HG03457 (cell line): ENCODE results near the gene MAPK8IP2.
"Not testable (repeated sequence)": the region's sequence is repeated elsewhere in the genome, so short reads cannot be mapped to it uniquely, and the experiment has no call there.

Experiments used
- ATAC-seq: cut with Tn5 transposase; IDR thresholded peaks from one replicate; pipeline ENCODE4 v1.9.1; 2021; ENCODE audit warnings: moderate number of reproducible peaks; ENCODE audit not compliant: unreplicated experiment

MAPK8IP2 gene

GRCh38 chr22:50633086-50633485, 32.5 kb downstream of the MAPK8IP2 start:
- no peak for ATAC-seq

GRCh38 chr22:50633771-50634170, 33.2 kb downstream of the MAPK8IP2 start:
- no peak for ATAC-seq

- ATAC-seq = no peak
Measured at GRCh38 chr22:50635591-50635990, 35.0 kb downstream of the MAPK8IP2 start.

GRCh38 chr22:50640296-50640695, 39.7 kb downstream of the MAPK8IP2 start:
- not testable (repeated sequence) for ATAC-seq

GRCh38 chr22:50640857-50641647, 40.5 kb downstream of the MAPK8IP2 start:
- ATAC-seq = no peak

- ATAC-seq = no peak
Measured at GRCh38 chr22:50641696-50642607, 41.4 kb downstream of the MAPK8IP2 start.

GRCh38 chr22:50643021-50643820, 42.6 kb downstream of the MAPK8IP2 start:
- not testable (repeated sequence) for ATAC-seq

- ATAC-seq = not testable (repeated sequence)
Measured at GRCh38 chr22:50643821-50644101, 43.2 kb downstream of the MAPK8IP2 start.

- ATAC-seq = no peak
Measured at GRCh38 chr22:50653256-50653655, 52.7 kb downstream of the MAPK8IP2 start.

GRCh38 chr22:50654664-50655063, 54.1 kb downstream of the MAPK8IP2 start:
- not testable (repeated sequence) for ATAC-seq

GRCh38 chr22:50656122-50657070, 55.8 kb downstream of the MAPK8IP2 start:
- no peak for ATAC-seq

- no peak for ATAC-seq
Measured at GRCh38 chr22:50657925-50658324, 57.3 kb downstream of the MAPK8IP2 start.

- not testable (repeated sequence) for ATAC-seq
Measured at GRCh38 chr22:50659711-50660110, 59.1 kb downstream of the MAPK8IP2 start.

GRCh38 chr22:50660306-50660705, 59.7 kb downstream of the MAPK8IP2 start:
- no peak for ATAC-seq
